SU-DHL-6 (cell line): Measurements from ENCODE around the gene DCAF4.

Source experiments
- H2AFZ ChIP-seq: fragments of 200-600 bp; sonication (generic); 2 replicates; pipeline ENCODE4 v1.6.1; 2014; ENCODE audit warnings: low read depth, mild to moderate bottlenecking, moderate library complexity, mixed read lengths, antibody characterized with exemption, low read length; ENCODE audit not compliant: severe bottlenecking
- H3F3A ChIP-seq: fragments of 200-600 bp; shearing (Covaris generic); 2 replicates; pipeline ENCODE4 v1.6.0; 2016; ENCODE audit warnings: antibody characterized with exemption, mild to moderate bottlenecking; ENCODE audit not compliant: insufficient read depth
- H3K27ac ChIP-seq: fragments of 200-600 bp; sonication (generic); 2 replicates; pipeline ENCODE4 v1.5.1; 2016; ENCODE audit warnings: low read depth, mild to moderate bottlenecking, low read length, moderate library complexity, mixed read lengths
- H3K27me3 ChIP-seq: fragments of 200-600 bp; sonication (generic), shearing (Covaris generic); 2 replicates; pipeline ENCODE4 v1.6.0; 2014; ENCODE audit warnings: mild to moderate bottlenecking, low read length
- H3K36me3 ChIP-seq: fragments of 200-600 bp; sonication (generic); 2 replicates; pipeline ENCODE4 v1.6.1; 2014; ENCODE audit warnings: mild to moderate bottlenecking, low read length, mixed read lengths
- H3K4me2 ChIP-seq: fragments of 300-600, 200-600 bp; shearing (Covaris generic), sonication (generic); 2 replicates; pipeline ENCODE4 v1.6.0; 2014; ENCODE audit warnings: low read length, low read depth, mild to moderate bottlenecking; ENCODE audit not compliant: poor library complexity, severe bottlenecking
- H3K4me3 ChIP-seq: fragments of 200-600 bp; sonication (generic); 2 replicates; pipeline ENCODE4 v1.5.1; 2014; ENCODE audit warnings: antibody characterized with exemption, low read length, mild to moderate bottlenecking, mixed read lengths; ENCODE audit not compliant: insufficient read depth, poor library complexity, severe bottlenecking
- H3K79me2 ChIP-seq: fragments of 200-600 bp; sonication (generic); 2 replicates; pipeline ENCODE4 v1.6.1; 2014; ENCODE audit warnings: mild to moderate bottlenecking, low read length, moderate library complexity; ENCODE audit not compliant: insufficient read depth
- H3K9ac ChIP-seq: fragments of 200-600 bp; sonication (generic); 2 replicates; pipeline ENCODE4 v1.7.0; 2014; ENCODE audit warnings: mild to moderate bottlenecking, low read length
- H3K9me2 ChIP-seq: fragments of 200-600 bp; sonication (generic); replicated peaks from 2 replicates; pipeline ENCODE4 v1.6.1; 2014; ENCODE audit warnings: low read length; ENCODE audit not compliant: insufficient read depth
- H3K9me3 ChIP-seq: fragments of 200-600 bp; sonication (generic); 2 replicates; pipeline ENCODE4 v1.6.1; 2014; ENCODE audit warnings: low read length, mixed read lengths; ENCODE audit not compliant: insufficient read depth
- H4K20me1 ChIP-seq: fragments of 200-600 bp; sonication (generic); 2 replicates; pipeline ENCODE4 v1.6.1; 2014; ENCODE audit warnings: low read depth, mild to moderate bottlenecking, antibody characterized with exemption, low read length, moderate library complexity, mixed read lengths
- CTCF ChIP-seq: fragments of 200-600 bp; sonication (generic); IDR thresholded peaks from one replicate; pipeline ENCODE4 v1.5.1; 2017; ENCODE audit warnings: antibody characterized with exemption, mild to moderate bottlenecking, low read length, moderate library complexity; ENCODE audit not compliant: insufficient read depth, poor library complexity, severe bottlenecking
- EZH2phosphoT487 ChIP-seq: fragments of 200-600 bp; sonication (generic), shearing (Covaris generic); conservative IDR thresholded peaks from 2 replicates; pipeline ENCODE4 v1.6.1; 2018; ENCODE audit warnings: mild to moderate bottlenecking, antibody characterized with exemption, low read length, moderate library complexity, mixed read lengths

Gene DCAF4

DNA sequence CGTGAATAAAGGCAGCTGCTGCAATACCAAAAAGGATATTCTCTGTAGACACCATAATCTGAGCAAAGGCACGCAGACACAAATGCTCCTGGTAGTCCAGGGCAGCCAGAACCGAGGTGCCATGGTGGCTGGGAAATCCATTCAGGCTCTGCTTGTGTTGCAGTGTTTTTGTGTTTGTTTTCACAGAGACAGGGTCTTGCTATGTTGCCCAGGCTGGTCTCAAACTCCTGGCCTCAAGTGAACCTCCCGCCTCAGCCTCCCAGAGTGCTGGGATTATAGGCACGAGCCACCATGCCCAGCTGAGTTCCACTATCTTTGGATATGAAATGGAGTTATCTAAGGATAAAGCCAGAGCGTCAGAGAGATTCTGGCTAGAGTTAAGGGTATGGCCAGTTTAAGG, 39.8 kb downstream of the DCAF4 start:
- Histone ChIP-seq H2AFZ (no peak overlapping the region), H3K9ac (no peak overlapping the region), H3K4me2 (no peak overlapping the region), H3K4me3 (no peak overlapping the region), H3K27me3 (no peaks in the 10 kb centered on the region), H3K9me2 (no peaks in the 10 kb centered on the region), H3F3A (no peaks in the 10 kb centered on the region), H3K9me3 (no peaks in the 10 kb centered on the region), H3K36me3 (no peaks in the 10 kb centered on the region), H3K79me2 (no peaks in the 10 kb centered on the region), H3K27ac (no peak overlapping the region), H4K20me1 (no peaks in the 10 kb centered on the region)
- TF ChIP-seq CTCF: no peak
- TF ChIP-seq EZH2phosphoT487: no peak

DNA sequence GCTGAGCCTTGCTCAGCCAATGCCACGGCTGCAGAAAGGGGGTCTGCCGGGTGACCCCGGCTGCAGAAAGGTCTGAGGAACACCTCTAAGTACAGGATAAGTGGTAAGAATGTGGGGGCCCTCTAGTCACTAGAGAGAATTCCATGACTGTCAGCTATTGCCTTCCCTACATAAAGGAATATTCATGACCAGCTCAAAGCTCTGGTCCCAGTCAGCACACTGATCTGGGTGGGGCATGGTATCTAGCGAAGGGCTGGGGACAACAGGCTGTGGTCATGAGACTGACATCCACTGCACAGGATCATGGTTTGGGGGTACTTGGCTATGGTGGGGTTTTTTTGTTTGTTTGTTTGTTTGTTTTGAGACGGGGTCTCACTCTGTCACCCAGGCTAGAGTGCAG, 42.1 kb downstream of the DCAF4 start:
- Histone ChIP-seq H3F3A (no peaks in the 10 kb centered on the region), H3K9me3 (no peaks in the 10 kb centered on the region), H3K4me3 (no peak overlapping the region), H3K27me3 (no peaks in the 10 kb centered on the region), H3K9me2 (no peaks in the 10 kb centered on the region), H3K79me2 (no peaks in the 10 kb centered on the region), H2AFZ (no peak overlapping the region), H3K36me3 (no peaks in the 10 kb centered on the region; the same call in 1 of the 2 replicates), H3K27ac (no peak overlapping the region), H3K4me2 (no peak overlapping the region), H3K9ac (no peak overlapping the region), H4K20me1 (no peaks in the 10 kb centered on the region)
- no peak for TF ChIP-seq CTCF

- no peak for TF ChIP-seq CTCF
- no peak for TF ChIP-seq EZH2phosphoT487
- H2AFZ ChIP-seq: no peak overlapping the region
- no peaks in the 10 kb centered on the region for H3K9me3 ChIP-seq
- H3K4me3 ChIP-seq: no peak overlapping the region
- H3K9ac ChIP-seq: no peak overlapping the region
- no peak overlapping the region for H3K4me2 ChIP-seq
- H3K27me3 ChIP-seq: no peaks in the 10 kb centered on the region
- H3K27ac ChIP-seq: no peak overlapping the region
- no peaks in the 10 kb centered on the region for H3F3A ChIP-seq
- H3K79me2 ChIP-seq: no peaks in the 10 kb centered on the region
- no peaks in the 10 kb centered on the region for H4K20me1 ChIP-seq
- H3K36me3 ChIP-seq: no peaks in the 10 kb centered on the region; the same call in 1 of the 2 replicates
- H3K9me2 ChIP-seq: no peaks in the 10 kb centered on the region
Observed at GRCh38 chr14:72970058-72970630, 43.9 kb downstream of the DCAF4 start.
